Measurements from ENCODE around the gene ZNRF1. TPM values are rescaled to one million over a fixed set of nuclear protein-coding genes. Genes with fewer than 3 reads are reported as not detected.

ZNRF1 gene
- total and polyA plus RNA-seq, 11 donors: 12.8 to 43.3 (median 23.2) TPM

- H3K27ac ChIP-seq: no peak overlapping the region
- no peaks in the 10 kb centered on the region for H3K27me3 ChIP-seq
- H3K9me3 ChIP-seq: no peaks in the 10 kb centered on the region
- intact Hi-C loops (cut with DNase I): no loop called here
- no peak for TF ChIP-seq POLR2A (IDR thresholded peaks at IDR 0.05)
- TF ChIP-seq, protein P1, sequence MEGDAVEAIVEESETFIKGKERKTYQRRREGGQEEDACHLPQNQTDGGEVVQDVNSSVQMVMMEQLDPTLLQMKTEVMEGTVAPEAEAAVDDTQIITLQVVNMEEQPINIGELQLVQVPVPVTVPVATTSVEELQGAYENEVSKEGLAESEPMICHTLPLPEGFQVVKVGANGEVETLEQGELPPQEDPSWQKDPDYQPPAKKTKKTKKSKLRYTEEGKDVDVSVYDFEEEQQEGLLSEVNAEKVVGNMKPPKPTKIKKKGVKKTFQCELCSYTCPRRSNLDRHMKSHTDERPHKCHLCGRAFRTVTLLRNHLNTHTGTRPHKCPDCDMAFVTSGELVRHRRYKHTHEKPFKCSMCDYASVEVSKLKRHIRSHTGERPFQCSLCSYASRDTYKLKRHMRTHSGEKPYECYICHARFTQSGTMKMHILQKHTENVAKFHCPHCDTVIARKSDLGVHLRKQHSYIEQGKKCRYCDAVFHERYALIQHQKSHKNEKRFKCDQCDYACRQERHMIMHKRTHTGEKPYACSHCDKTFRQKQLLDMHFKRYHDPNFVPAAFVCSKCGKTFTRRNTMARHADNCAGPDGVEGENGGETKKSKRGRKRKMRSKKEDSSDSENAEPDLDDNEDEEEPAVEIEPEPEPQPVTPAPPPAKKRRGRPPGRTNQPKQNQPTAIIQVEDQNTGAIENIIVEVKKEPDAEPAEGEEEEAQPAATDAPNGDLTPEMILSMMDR (IDR thresholded peaks at IDR 0.05): no peak
- whole genome bisulfite sequencing, 4 donors: 74 to 79% (median 77%) methylated on average over 8 of the region's 8 CpGs
- H3K4me1 ChIP-seq: peaks cover 3 to 40% (median 21%) of the 10 kb centered on the region in 12 donors
- DNase-seq (no peak), ATAC-seq (no peak)
- H3K4me3 ChIP-seq: no peak overlapping the region
- no peaks in the 10 kb centered on the region for H3K36me3 ChIP-seq
Measured at GRCh38 chr16:74997042-74997491, 1.8 kb upstream of the ZNRF1 start.

- peaks cover 3 to 51% (median 35%) of the 10 kb centered on the region in 12 donors for H3K4me1 ChIP-seq
- peak overlapping the region; percentile 16 to 93 (median 88) for H3K27ac ChIP-seq
- TF ChIP-seq POLR2A (IDR thresholded peaks at IDR 0.05): no peak
- TF ChIP-seq, protein P1 (IDR thresholded peaks at IDR 0.05): no peak
- peak overlapping the region; percentile 65 to 99 (median 94) for H3K4me3 ChIP-seq
- H3K9me3 ChIP-seq: no peaks in the 10 kb centered on the region
- H3K27me3 ChIP-seq: no peaks in the 10 kb centered on the region
- intact Hi-C loops (cut with DNase I): loop anchor here in 3 of 10 donors (2.0 kb wide), 1 partner anchor 112 kb away; no protein-coding TSS in a partner anchor
- DNase-seq: peak; percentile 34 to 68 (median 44)
- 0 to 2% (median 1%) methylated on average over 25 to 44 of the region's 44 CpGs for WGBS, 4 donors
- ATAC-seq: peak in 2 of 4 donors; percentile 19 to 30
- H3K36me3 ChIP-seq: no peaks in the 10 kb centered on the region
Measured at GRCh38 chr16:74999219-74999608, 390 bp downstream of the ZNRF1 start.

DNA sequence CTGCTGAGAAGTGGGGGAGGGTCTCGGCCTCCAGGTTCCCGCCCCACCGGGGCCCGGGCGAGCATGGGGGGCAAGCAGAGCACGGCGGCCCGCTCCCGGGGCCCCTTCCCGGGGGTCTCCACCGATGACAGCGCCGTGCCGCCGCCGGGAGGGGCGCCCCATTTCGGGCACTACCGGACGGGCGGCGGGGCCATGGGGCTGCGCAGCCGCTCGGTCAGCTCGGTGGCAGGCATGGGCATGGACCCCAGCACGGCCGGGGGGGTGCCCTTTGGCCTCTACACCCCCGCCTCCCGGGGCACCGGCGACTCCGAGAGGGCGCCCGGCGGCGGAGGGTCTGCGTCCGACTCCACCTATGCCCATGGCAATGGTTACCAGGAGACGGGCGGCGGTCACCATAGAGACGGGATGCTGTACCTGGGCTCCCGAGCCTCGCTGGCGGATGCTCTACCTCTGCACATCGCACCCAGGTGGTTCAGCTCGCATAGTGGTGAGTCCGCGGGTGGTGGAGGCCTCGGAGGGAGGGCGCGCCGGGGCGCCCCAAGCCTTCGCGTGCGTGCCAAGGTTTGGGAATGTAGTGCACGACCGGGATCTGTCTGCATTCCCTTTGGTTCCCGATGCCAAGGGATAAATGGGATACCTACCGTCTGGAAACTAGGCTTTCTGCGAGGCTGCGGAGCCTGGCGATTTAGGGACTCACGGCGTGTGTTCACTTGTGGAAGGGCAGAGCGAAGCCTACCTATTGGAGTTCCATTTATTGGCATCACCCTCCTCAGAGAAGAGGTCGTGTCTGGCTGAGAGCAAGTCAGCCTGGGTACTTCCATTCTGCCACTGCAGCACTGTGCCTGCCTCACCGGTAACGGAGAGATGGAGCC lies 1.0 kb downstream of the ZNRF1 start:
- no peak for TF ChIP-seq POLR2A (IDR thresholded peaks at IDR 0.05)
- TF ChIP-seq, protein P1 (IDR thresholded peaks at IDR 0.05): peak in 2 of 12 donors; percentile 10 to 29
- H3K4me1 ChIP-seq: peaks cover 3 to 57% (median 36%) of the 10 kb centered on the region in 12 donors
- DNase-seq (peak; percentile 42 to 77 (median 57)), ATAC-seq (peak; percentile 9 to 40 (median 32))
- no peaks in the 10 kb centered on the region for H3K36me3 ChIP-seq
- H3K27me3 ChIP-seq: no peaks in the 10 kb centered on the region
- H3K9me3 ChIP-seq: no peaks in the 10 kb centered on the region
- intact Hi-C loops (cut with DNase I): loop anchor here in 7 of 10 donors (2.0 to 10.0 kb wide), 4 partner anchors 42 to 111 kb away; no protein-coding TSS in a partner anchor
- 0 to 1% (median 1%) methylated on average over 50 to 71 of the region's 71 CpGs for WGBS, 4 donors
- H3K27ac ChIP-seq: peak overlapping the region; percentile 16 to 93 (median 88)
- peak overlapping the region; percentile 65 to 99 (median 94) for H3K4me3 ChIP-seq

Data from heart left ventricle (tissue), 16 donors.